Tibial nerve (tissue), 3 donors: Measurements from ENCODE around the gene TUBGCP5.

Source experiments
- CTCF ChIP-seq, 5 experiments: fragments of 200-600 bp in 3 of 5; fragments of 450-650 bp in 2 of 5; sonication (generic) in 3 of 5; IDR thresholded peaks; one replicate each; pipeline ENCODE4 v1.5.1; 2016 to 2019; ENCODE audit warnings: antibody characterized with exemption in 5 of 5, mild to moderate bottlenecking in 3 of 5, moderate library complexity in 2 of 5
- POLR2A ChIP-seq, 2 donors: fragments of 450-650 bp; IDR thresholded peaks; one replicate each; pipeline ENCODE4 v1.6.1; 2017; ENCODE audit warnings: antibody characterized with exemption in 2 of 2, mild to moderate bottlenecking in 2 of 2, moderate library complexity in 2 of 2

DNA sequence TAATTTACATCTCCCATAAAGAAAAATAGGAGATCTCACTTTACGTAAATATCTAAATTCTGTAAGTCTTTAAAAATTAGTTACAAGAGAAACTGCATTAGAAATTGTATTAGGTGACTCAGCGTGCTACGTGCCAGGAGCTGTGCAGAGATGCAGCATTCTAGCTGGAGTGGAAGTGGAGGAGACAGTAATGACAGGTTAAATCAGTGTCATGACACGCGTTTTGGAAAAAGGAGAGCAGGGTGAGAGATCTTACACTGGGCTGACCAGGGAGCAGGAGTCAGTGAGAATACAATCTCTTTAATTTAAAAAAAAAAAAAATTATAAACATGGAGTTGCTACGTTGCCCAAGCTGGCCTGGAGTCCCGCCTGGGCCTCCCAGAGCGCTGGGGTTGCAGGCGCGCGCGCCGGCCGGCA lies 635 bp downstream of the TUBGCP5 start:
- no peak for TF ChIP-seq CTCF (IDR thresholded peaks at IDR 0.05)
- TF ChIP-seq POLR2A (IDR thresholded peaks at IDR 0.05) = no peak
